H1 (cell line): ENCODE data around the gene RICTOR. TPM values are rescaled to one million over a fixed set of nuclear protein-coding genes. Genes with fewer than 3 reads are reported as not detected.
"Not testable (repeated sequence)": the region's sequence is repeated elsewhere in the genome, so short reads cannot be mapped to it uniquely, and the experiment has no call there.

Experiments
- CTCF ChIA-PET: fragments of 300-600 bp; sonication (Branson Sonifier 250); formaldehyde crosslinking; loops from one replicate; lab custom pipeline; 2021; ENCODE audit not compliant: partially characterized antibody; lab: Charles Lee
- POLR2A ChIA-PET: fragments of 300-600 bp; sonication (Branson Sonifier 250); formaldehyde crosslinking; loops from one replicate; lab custom pipeline; 2021; ENCODE audit warnings: inconsistent platforms; ENCODE audit not compliant: partially characterized antibody; lab: Charles Lee
- DNase-seq, 2 experiments: peaks; one replicate each; pipeline versions ENCODE4 v3.0.0 to v3.0.0-alpha.2; 2010 to 2022; ENCODE audit warnings: low spot score in 2 of 2, low read depth in 1 of 2, mixed read lengths in 1 of 2
- FAIRE-seq: peaks from 2 replicates; lab custom pipeline; 2011; peaks lifted over from hg19 to GRCh38; lab: Jason Lieb, UNC
- H2AFZ ChIP-seq: 2 replicates; pipeline ENCODE4 v1.8.1; 2012; ENCODE audit warnings: low read length, inconsistent platforms
- H2AK5ac ChIP-seq: 2 replicates; pipeline ENCODE4 v1.6.1; 2013; ENCODE audit warnings: low read depth, low read length
- H2BK120ac ChIP-seq: replicated peaks from 2 replicates; pipeline ENCODE3; 2013; ENCODE audit warnings: low read depth, low read length, inconsistent platforms
- H2BK12ac ChIP-seq: 2 replicates; pipeline ENCODE4 v1.6.1; 2013; ENCODE audit warnings: low read depth, low read length
- H2BK15ac ChIP-seq: 2 replicates; pipeline ENCODE4 v1.6.1; 2013; ENCODE audit warnings: low read length
- H2BK20ac ChIP-seq: 2 replicates; pipeline ENCODE4 v1.6.1; 2013; ENCODE audit warnings: low read length
- H2BK5ac ChIP-seq: 2 replicates; pipeline ENCODE4 v1.6.1; 2013; ENCODE audit warnings: low read depth, low read length
- H3K14ac ChIP-seq: 2 replicates; pipeline ENCODE4 v1.6.1; 2013; ENCODE audit warnings: inconsistent platforms; ENCODE audit not compliant: insufficient read length
- H3K18ac ChIP-seq: 2 replicates; pipeline ENCODE4 v1.6.1; 2013; ENCODE audit warnings: low read length; ENCODE audit errors: extremely low read depth
- H3K23ac ChIP-seq: 2 replicates; pipeline ENCODE4 v1.6.1; 2013; ENCODE audit warnings: inconsistent platforms; ENCODE audit not compliant: insufficient read length
- H3K23me2 ChIP-seq: 2 replicates; pipeline ENCODE4 v1.6.1; 2013; ENCODE audit warnings: low read depth, low read length
- H3K27ac ChIP-seq: 2 replicates; pipeline ENCODE4 v1.6.1; 2011; ENCODE audit warnings: low read depth, low read length, inconsistent platforms
- H3K27me3 ChIP-seq, 4 experiments: replicated peaks in 1 of 4; 1 replicate in 1 of 4; 2 replicates in 3 of 4; pipeline versions ENCODE4 v1.6.1 to v1.8.1; 2011 to 2013; ENCODE audit warnings: low read length in 3 of 4, mild to moderate bottlenecking in 3 of 4, inconsistent platforms in 2 of 4, mixed read lengths in 2 of 4, moderate library complexity in 1 of 4; ENCODE audit not compliant: control insufficient read depth in 3 of 4, insufficient read depth in 3 of 4; ENCODE audit errors: extremely low read depth in 1 of 4
- H3K36me3 ChIP-seq, 4 experiments: 2 replicates each; pipeline versions ENCODE4 v1.6.1 to v1.8.1; 2011 to 2013; ENCODE audit warnings: mild to moderate bottlenecking in 4 of 4, low read length in 3 of 4, moderate library complexity in 2 of 4, control low read depth in 1 of 4, inconsistent platforms in 1 of 4; ENCODE audit not compliant: insufficient read depth in 4 of 4, control insufficient read depth in 2 of 4
- H3K4ac ChIP-seq: replicated peaks from 2 replicates; pipeline ENCODE3; 2013; ENCODE audit warnings: low read length, low read depth, mixed read lengths, inconsistent platforms; ENCODE audit not compliant: insufficient read length
- H3K4me1 ChIP-seq, 4 experiments: replicated peaks in 1 of 4; 1 replicate in 1 of 4; 2 replicates in 3 of 4; pipeline versions ENCODE4 v1.6.1 to v1.8.1; 2011 to 2013; ENCODE audit warnings: low read length in 3 of 4, inconsistent platforms in 2 of 4, mixed read lengths in 1 of 4; ENCODE audit not compliant: insufficient read depth in 4 of 4, control insufficient read depth in 3 of 4
- H3K4me2 ChIP-seq, 2 experiments: 2 replicates each; pipeline versions ENCODE4 v1.6.1 to v1.8.1; 2011 to 2013; ENCODE audit warnings: low read depth in 2 of 2, low read length in 2 of 2, control low read depth in 1 of 2, inconsistent platforms in 1 of 2, mild to moderate bottlenecking in 1 of 2; ENCODE audit not compliant: insufficient read depth in 1 of 2
- H3K4me3 ChIP-seq, 4 experiments: fragments of 200-600, 300-600 bp in 1 of 4; sonication (generic), shearing (Covaris generic), sonication (Bioruptor Twin) in 1 of 4; 2 replicates each; pipeline versions ENCODE4 v1.5.1 to v1.8.1; 2011 to 2016; ENCODE audit warnings: low read length in 4 of 4, low read depth in 3 of 4, control low read depth in 2 of 4, inconsistent platforms in 2 of 4, mild to moderate bottlenecking in 2 of 4, mixed read lengths in 1 of 4, moderate library complexity in 1 of 4; ENCODE audit not compliant: insufficient read depth in 2 of 4; ENCODE audit errors: extremely low read depth in 1 of 4
- H3K56ac ChIP-seq: replicated peaks from 2 replicates; pipeline ENCODE3; 2013; ENCODE audit warnings: low read depth, mild to moderate bottlenecking, mixed read lengths, low read length, inconsistent platforms; ENCODE audit not compliant: insufficient read length
- H3K79me1 ChIP-seq: 2 replicates; pipeline ENCODE4 v1.6.1; 2013; ENCODE audit warnings: low read depth, low read length, control low read depth
- H3K79me2 ChIP-seq, 2 experiments: 2 replicates each; pipeline versions ENCODE4 v1.6.1 to v1.8.1; 2012 to 2013; ENCODE audit warnings: low read length in 2 of 2, mild to moderate bottlenecking in 2 of 2, inconsistent platforms in 1 of 2; ENCODE audit not compliant: insufficient read depth in 2 of 2, control insufficient read depth in 1 of 2
- H3K9ac ChIP-seq, 4 experiments: replicated peaks in 1 of 4; 1 replicate in 1 of 4; 2 replicates in 3 of 4; pipeline versions ENCODE4 v1.6.1 to v1.8.1; 2011 to 2013; ENCODE audit warnings: low read depth in 3 of 4, low read length in 3 of 4, control low read depth in 2 of 4, mild to moderate bottlenecking in 2 of 4, moderate library complexity in 2 of 4, inconsistent platforms in 1 of 4; ENCODE audit errors: extremely low read depth in 1 of 4
- H3K9me3 ChIP-seq, 2 experiments: 2 replicates each; pipeline versions ENCODE4 v1.6.1 to v1.8.1; 2012 to 2013; ENCODE audit warnings: mild to moderate bottlenecking in 2 of 2, moderate library complexity in 2 of 2, control low read depth in 1 of 2, inconsistent platforms in 1 of 2, low read depth in 1 of 2, low read length in 1 of 2, mixed read lengths in 1 of 2; ENCODE audit not compliant: insufficient read depth in 2 of 2
- H4K20me1 ChIP-seq, 2 experiments: replicated peaks in 1 of 2; 2 replicates each; pipeline versions ENCODE3 to v1.8.1; 2011 to 2013; ENCODE audit warnings: inconsistent platforms in 2 of 2, low read length in 2 of 2, mild to moderate bottlenecking in 1 of 2; ENCODE audit not compliant: insufficient read depth in 2 of 2, control insufficient read depth in 1 of 2
- H4K5ac ChIP-seq: 2 replicates; pipeline ENCODE4 v1.6.1; 2013; ENCODE audit warnings: low read length, low read depth, mixed read lengths, inconsistent platforms; ENCODE audit not compliant: insufficient read length
- H4K8ac ChIP-seq: 2 replicates; pipeline ENCODE4 v1.8.0; 2013; ENCODE audit warnings: mild to moderate bottlenecking, moderate library complexity, low read length, inconsistent platforms; ENCODE audit not compliant: insufficient read depth; ENCODE audit errors: extremely low read depth
- H4K91ac ChIP-seq: replicated peaks from 2 replicates; pipeline ENCODE3; 2013; ENCODE audit warnings: low read length, mixed read lengths, inconsistent platforms; ENCODE audit not compliant: insufficient read length
- CREB1 ChIP-seq: IDR thresholded peaks from 2 replicates; pipeline ENCODE4 v1.6.1; 2012; ENCODE audit warnings: inconsistent platforms
- GTF2F1 ChIP-seq: IDR thresholded peaks from 2 replicates; pipeline ENCODE4 v1.6.1; 2012; ENCODE audit warnings: low read depth, low read length, improper control_type of control experiment, borderline replicate concordance
- WGBS, 2 experiments: shearing (Covaris generic) in 1 of 2; methylation state at CpG; one replicate each; pipeline versions ENCODE4 v1.1.6 to v1.1.7; 2013 to 2015; ENCODE audit warnings: low lambda C conversion rate in 2 of 2, mixed read lengths in 2 of 2, inconsistent platforms in 1 of 2, low coverage in 1 of 2, missing lambda C conversion rate in 1 of 2; ENCODE audit not compliant: insufficient replicate concordance in 2 of 2, insufficient coverage in 1 of 2, insufficient read length in 1 of 2; ENCODE audit errors: extremely low coverage in 1 of 2, missing lambda C conversion rate in 1 of 2; 5-methylcytosine and 5-hydroxymethylcytosine counted together
- polyA plus RNA-seq, 7 experiments: library from polyadenylated mRNA; depleted of rRNA in 3 of 7; stranded (reverse) in 5 of 7; unstranded in 2 of 7; fragments of >200 nt in 5 of 7; fragments of 200-250 nt in 2 of 7; gene quantifications; 1 replicate in 5 of 7; 2 replicates in 1 of 7; 4 replicates in 1 of 7; pipeline versions ENCODE4 v1.2.1 to v1.2.3, GENCODE V29; 2011 to 2013; ENCODE audit warnings: missing spikeins in 2 of 7, mixed read lengths in 2 of 7
- total RNA-seq: library from RNA; stranded (reverse); fragmentation: NEBNext Ultra II Directional; extraction: Animal tissue kit (Norgen Biotek cat#: 25700); gene quantifications from 2 replicates; pipeline ENCODE4 v1.2.1, GENCODE V29; 2021
- TF ChIP-seq, protein P1 (sequence below): IDR thresholded peaks from 2 replicates; pipeline ENCODE4 v1.6.1; 2012; ENCODE audit warnings: low read length, inconsistent platforms

Gene RICTOR
- total and polyA plus RNA-seq, 2 of the 8 experiments (the other 6 are each of a cell fraction or from before 2014, with no cell fraction given) = 4.3 to 26.6 TPM

GRCh38 chr5:39013938-39014337, 60.3 kb downstream of the RICTOR start (continued):
- TF ChIP-seq, protein P1, sequence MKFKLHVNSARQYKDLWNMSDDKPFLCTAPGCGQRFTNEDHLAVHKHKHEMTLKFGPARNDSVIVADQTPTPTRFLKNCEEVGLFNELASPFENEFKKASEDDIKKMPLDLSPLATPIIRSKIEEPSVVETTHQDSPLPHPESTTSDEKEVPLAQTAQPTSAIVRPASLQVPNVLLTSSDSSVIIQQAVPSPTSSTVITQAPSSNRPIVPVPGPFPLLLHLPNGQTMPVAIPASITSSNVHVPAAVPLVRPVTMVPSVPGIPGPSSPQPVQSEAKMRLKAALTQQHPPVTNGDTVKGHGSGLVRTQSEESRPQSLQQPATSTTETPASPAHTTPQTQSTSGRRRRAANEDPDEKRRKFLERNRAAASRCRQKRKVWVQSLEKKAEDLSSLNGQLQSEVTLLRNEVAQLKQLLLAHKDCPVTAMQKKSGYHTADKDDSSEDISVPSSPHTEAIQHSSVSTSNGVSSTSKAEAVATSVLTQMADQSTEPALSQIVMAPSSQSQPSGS = no peak
- TF ChIP-seq CREB1 (no peak), GTF2F1 (no peak)

- H3K4ac ChIP-seq, DNase-seq, H2BK15ac ChIP-seq, H3K4me3 ChIP-seq, H2BK12ac ChIP-seq, H4K20me1 ChIP-seq, H3K4me1 ChIP-seq, CTCF ChIA-PET, H3K79me1 ChIP-seq, H3K23ac ChIP-seq, H4K8ac ChIP-seq, H4K5ac ChIP-seq, H2AK5ac ChIP-seq, FAIRE-seq, H3K56ac ChIP-seq, H2BK5ac ChIP-seq, H3K14ac ChIP-seq, H3K9ac ChIP-seq, H2AFZ ChIP-seq, H3K27ac ChIP-seq, H3K79me2 ChIP-seq, H3K18ac ChIP-seq, H3K4me2 ChIP-seq, H2BK120ac ChIP-seq, H4K91ac ChIP-seq, H3K27me3 ChIP-seq, H3K23me2 ChIP-seq, H2BK20ac ChIP-seq: not testable (repeated sequence)
- H3K9me3 ChIP-seq = peaks cover 22 to 25% of the 10 kb centered on the region in 2 experiments
- 83% methylated on average over 2 of the region's 2 CpGs; no CpG with 5 or more reads in 1 of the 2 experiments for WGBS, 2 experiments
- H3K36me3 ChIP-seq = peaks cover 0 to 24% (median 6%) of the 10 kb centered on the region in 4 experiments; a peak in 3 of 8 replicates
- POLR2A ChIA-PET = interaction anchor here (0.6 kb wide), 1 partner anchor 413 kb away, joined by 4 read pairs; no protein-coding TSS in a partner anchor
Measured at GRCh38 chr5:39010958-39011357, 63.2 kb downstream of the RICTOR start.
